ENCODE data around the gene COL4A1. TPM values are rescaled to one million over a fixed set of nuclear protein-coding genes. Genes with fewer than 3 reads are reported as not detected.

The COL4A1 gene
- polyA plus RNA-seq, 1 donor (not counting 4 experiments of a cell fraction or from before 2014, with no cell fraction given): 22.3 TPM

DNA sequence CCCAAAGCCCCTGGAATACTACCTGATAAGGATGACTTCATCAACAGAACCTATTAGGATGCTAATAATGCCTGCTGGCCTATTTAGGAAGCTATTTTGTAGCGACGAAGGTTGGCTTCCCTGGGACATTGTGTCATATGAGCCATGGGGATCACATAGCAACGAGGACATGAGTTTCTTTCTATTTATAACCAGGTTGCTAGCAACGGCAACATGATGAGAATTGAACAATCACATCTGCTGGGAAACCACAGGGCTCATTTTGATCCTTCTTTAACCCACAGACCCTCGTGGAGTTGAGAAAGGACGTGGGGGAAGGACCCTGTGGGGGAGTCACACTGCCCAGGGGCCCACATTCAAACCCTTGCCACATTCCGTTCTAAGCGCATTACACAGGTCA lies 172.2 kb downstream of the COL4A1 start:
- no peak for FAIRE-seq
- H4K20me1 ChIP-seq (ENCODE audit: control insufficient read depth, extremely low read depth, insufficient read depth, low read length): no peaks in the 10 kb centered on the region
- H2AFZ ChIP-seq (ENCODE audit: control insufficient read depth, low read length): no peak overlapping the region
- dilution Hi-C loops (cut with MboI; ENCODE audit: extremely low pct_ligation_motif_present, low sequenced_read_pairs): no loop called here
- no peaks in the 10 kb centered on the region for H3K9me1 ChIP-seq (ENCODE audit: control insufficient read depth, extremely low read depth, insufficient read depth, low read length)
- H3K9me3 ChIP-seq (ENCODE audit: control insufficient read depth, low read depth, low read length): no peaks in the 10 kb centered on the region
- peaks cover 3% of the 10 kb centered on the region for H3K27me3 ChIP-seq (ENCODE audit: control insufficient read depth, extremely low read depth, insufficient read depth, low read length)
- H3K36me3 ChIP-seq (ENCODE audit: control insufficient read depth in 2 of 2, extremely low read depth in 1 of 2, insufficient read depth in 2 of 2, low read length in 2 of 2): no peaks in the 10 kb centered on the region
- H3K27ac ChIP-seq (ENCODE audit: control insufficient read depth, insufficient read depth, low read length): no peak overlapping the region
- H3K4me3 ChIP-seq (ENCODE audit: control insufficient read depth in 2 of 3, extremely low read depth in 1 of 3, insufficient read depth in 2 of 3, low read depth in 1 of 3, low read length in 3 of 3): no peak overlapping the region
- no peak for DNase-seq (ENCODE audit: low read depth, low spot score)
- no peak overlapping the region for H3K9ac ChIP-seq (ENCODE audit: control insufficient read depth, extremely low read depth, insufficient read depth, low read length)
- peaks cover 18% of the 10 kb centered on the region for H3K4me1 ChIP-seq (ENCODE audit: control insufficient read depth, extremely low read depth, insufficient read depth, low read length)
- H3K4me2 ChIP-seq (ENCODE audit: control insufficient read depth, extremely low read depth, insufficient read depth, low read depth, low read length): no peak overlapping the region
- TF ChIP-seq, protein P1, sequence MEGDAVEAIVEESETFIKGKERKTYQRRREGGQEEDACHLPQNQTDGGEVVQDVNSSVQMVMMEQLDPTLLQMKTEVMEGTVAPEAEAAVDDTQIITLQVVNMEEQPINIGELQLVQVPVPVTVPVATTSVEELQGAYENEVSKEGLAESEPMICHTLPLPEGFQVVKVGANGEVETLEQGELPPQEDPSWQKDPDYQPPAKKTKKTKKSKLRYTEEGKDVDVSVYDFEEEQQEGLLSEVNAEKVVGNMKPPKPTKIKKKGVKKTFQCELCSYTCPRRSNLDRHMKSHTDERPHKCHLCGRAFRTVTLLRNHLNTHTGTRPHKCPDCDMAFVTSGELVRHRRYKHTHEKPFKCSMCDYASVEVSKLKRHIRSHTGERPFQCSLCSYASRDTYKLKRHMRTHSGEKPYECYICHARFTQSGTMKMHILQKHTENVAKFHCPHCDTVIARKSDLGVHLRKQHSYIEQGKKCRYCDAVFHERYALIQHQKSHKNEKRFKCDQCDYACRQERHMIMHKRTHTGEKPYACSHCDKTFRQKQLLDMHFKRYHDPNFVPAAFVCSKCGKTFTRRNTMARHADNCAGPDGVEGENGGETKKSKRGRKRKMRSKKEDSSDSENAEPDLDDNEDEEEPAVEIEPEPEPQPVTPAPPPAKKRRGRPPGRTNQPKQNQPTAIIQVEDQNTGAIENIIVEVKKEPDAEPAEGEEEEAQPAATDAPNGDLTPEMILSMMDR (optimal IDR thresholded peaks at IDR 0.05 in 1 of 3, IDR thresholded peaks at IDR 0.05 in 1 of 3, conservative IDR thresholded peaks at IDR 0.05 in 1 of 3; ENCODE audit: extremely low read depth in 1 of 3, insufficient read depth in 2 of 3, low read length in 3 of 3): no peak
- no peak for TF ChIP-seq EZH2 (IDR thresholded peaks at IDR 0.05; ENCODE audit: low read length)
- no peaks in the 10 kb centered on the region for H3K79me2 ChIP-seq (ENCODE audit: control insufficient read depth, insufficient read depth, low read length)

DNA sequence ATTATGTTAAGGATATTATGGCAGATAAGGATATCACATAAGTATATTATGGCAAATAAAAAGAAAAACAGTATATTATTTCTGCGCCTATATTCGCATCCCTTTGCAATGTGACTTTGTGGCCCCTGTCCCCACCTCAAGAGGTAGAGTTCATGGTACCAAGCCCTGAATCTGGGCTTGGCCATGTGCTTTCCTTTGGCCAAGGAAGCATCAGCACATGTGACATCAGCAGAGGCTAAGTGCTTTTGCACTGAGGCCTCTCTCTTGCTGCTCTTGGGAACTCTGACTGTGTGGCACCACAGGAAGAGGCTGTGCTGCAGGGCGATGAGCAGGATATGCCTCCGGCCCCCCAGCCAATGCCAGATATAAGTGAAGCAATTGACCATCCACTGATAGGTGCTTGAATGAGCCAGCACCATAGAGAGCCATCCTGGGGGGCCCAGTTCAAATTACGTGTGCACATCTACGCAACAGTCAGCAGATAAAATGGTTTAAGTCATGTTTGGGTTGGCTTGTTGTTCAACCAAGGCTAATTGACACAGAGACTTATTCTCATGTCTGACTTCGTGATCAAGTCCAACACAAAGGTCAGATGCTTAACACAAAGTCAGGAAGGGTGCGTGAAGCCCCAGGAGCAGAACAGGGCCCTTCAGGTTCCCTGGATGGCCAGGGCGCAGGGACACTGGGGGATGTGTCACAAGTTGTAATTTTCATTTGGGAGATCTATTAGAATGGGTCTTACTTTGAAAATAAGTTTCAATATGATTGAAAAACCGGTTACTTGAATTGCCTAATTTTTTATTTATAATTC lies 173.3 kb downstream of the COL4A1 start:
- Histone ChIP-seq H3K4me3 (ENCODE audit: control insufficient read depth in 2 of 3, extremely low read depth in 1 of 3, insufficient read depth in 2 of 3, low read depth in 1 of 3, low read length in 3 of 3) (no peak overlapping the region), H3K9ac (ENCODE audit: control insufficient read depth, extremely low read depth, insufficient read depth, low read length) (no peak overlapping the region), H2AFZ (ENCODE audit: control insufficient read depth, low read length) (no peak overlapping the region), H3K27ac (ENCODE audit: control insufficient read depth, insufficient read depth, low read length) (no peak overlapping the region), H3K79me2 (ENCODE audit: control insufficient read depth, insufficient read depth, low read length) (no peaks in the 10 kb centered on the region), H3K27me3 (ENCODE audit: control insufficient read depth, extremely low read depth, insufficient read depth, low read length) (peaks cover 3% of the 10 kb centered on the region), H3K9me3 (ENCODE audit: control insufficient read depth, low read depth, low read length) (no peaks in the 10 kb centered on the region), H3K36me3 (ENCODE audit: control insufficient read depth in 2 of 2, extremely low read depth in 1 of 2, insufficient read depth in 2 of 2, low read length in 2 of 2) (no peaks in the 10 kb centered on the region), H3K4me2 (ENCODE audit: control insufficient read depth, extremely low read depth, insufficient read depth, low read depth, low read length) (no peak overlapping the region), H3K9me1 (ENCODE audit: control insufficient read depth, extremely low read depth, insufficient read depth, low read length) (no peaks in the 10 kb centered on the region), H4K20me1 (ENCODE audit: control insufficient read depth, extremely low read depth, insufficient read depth, low read length) (no peaks in the 10 kb centered on the region), H3K4me1 (ENCODE audit: control insufficient read depth, extremely low read depth, insufficient read depth, low read length) (peaks cover 16% of the 10 kb centered on the region)
- no peak for TF ChIP-seq EZH2 (IDR thresholded peaks at IDR 0.05; ENCODE audit: low read length)
- TF ChIP-seq, protein P1 (optimal IDR thresholded peaks at IDR 0.05 in 1 of 3, IDR thresholded peaks at IDR 0.05 in 1 of 3, conservative IDR thresholded peaks at IDR 0.05 in 1 of 3; ENCODE audit: extremely low read depth in 1 of 3, insufficient read depth in 2 of 3, low read length in 3 of 3): no peak
- DNase-seq (ENCODE audit: low read depth, low spot score): no peak
- dilution Hi-C loops (cut with MboI; ENCODE audit: extremely low pct_ligation_motif_present, low sequenced_read_pairs): no loop called here
- no peak for FAIRE-seq

Data from keratinocyte (primary cell).